GF-D8 (cell line): ENCODE data around the gene ZNF774.
"Not testable (repeated sequence)": the region's sequence is repeated elsewhere in the genome, so short reads cannot be mapped to it uniquely, and the experiment has no call there.

ENCODE experiments used
- DNase-seq: peaks from one replicate; lab custom pipeline; 2025; lab: John Stamatoyannopoulos, UW

The ZNF774 gene

DNA sequence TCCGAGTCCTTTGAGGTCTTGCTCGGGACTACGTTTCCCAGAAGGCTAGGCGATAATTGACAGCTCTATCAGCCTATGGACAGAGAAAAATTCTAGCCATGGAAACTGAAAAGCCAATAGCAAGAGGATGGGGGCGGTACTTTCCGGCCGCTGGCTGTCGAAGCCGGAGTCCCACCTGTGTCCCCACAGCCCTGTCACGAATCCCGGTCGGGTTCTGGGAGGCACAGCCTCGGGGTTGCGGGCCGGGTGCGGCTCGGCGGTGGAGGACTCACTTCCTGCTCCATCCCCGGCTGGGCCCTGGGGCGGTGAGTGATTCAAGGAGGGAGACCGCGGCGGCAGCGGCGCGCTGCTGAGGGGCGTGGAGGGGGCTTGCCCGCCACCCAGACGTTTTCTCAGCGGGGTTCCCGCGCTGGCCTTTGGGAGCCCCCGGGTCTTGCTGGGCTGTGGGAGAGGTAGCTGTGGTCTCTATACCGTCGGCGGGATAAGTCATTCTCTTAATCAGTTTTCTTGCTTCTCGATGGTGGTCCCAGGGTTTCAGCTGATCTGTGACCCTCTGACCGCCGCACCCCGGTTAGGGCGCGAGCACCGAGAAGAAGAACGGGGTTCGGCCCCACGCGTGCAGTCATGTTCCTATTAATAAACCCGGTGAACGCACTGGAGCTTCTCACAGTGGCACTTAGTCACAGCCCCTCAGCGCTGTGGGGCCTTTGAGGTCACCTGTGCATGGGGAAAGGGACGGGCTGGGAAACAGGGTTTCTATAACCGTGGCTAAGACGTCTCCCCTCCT lies at the start of gene ZNF774:
Gene ZNF774 (plus strand): TSS at position 178 of the 787 bp plus-strand sequence. CDS start 2,377 bp downstream, outside the sequence.
- DNase-seq: peak; percentile 65

GRCh38 chr15:90305355-90305754 lies 46.7 kb upstream of the ZNF774 start:
- DNase-seq: not testable (repeated sequence)

DNA sequence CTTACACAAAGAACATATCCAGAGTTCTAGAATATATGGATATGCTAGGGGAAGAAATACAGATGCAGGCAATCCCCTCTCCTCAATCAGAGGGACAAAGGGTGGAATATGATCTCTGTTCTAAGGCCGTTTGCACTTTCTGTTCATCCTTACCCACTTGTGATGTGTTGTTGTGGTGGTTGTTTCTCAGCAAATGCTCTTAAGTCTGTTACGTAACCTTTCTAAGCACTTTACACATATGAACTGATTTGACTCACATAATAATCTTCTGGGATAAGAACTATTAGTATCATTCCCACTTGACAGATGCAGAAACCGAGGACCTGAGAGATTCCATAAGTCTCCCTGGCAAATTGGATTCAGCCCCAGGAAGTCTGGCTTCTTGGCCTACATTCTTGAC lies 46.2 kb upstream of the ZNF774 start:
- no peak for DNase-seq

GRCh38 chr15:90306560-90306959 lies 45.5 kb upstream of the ZNF774 start:
- no peak for DNase-seq

DNA sequence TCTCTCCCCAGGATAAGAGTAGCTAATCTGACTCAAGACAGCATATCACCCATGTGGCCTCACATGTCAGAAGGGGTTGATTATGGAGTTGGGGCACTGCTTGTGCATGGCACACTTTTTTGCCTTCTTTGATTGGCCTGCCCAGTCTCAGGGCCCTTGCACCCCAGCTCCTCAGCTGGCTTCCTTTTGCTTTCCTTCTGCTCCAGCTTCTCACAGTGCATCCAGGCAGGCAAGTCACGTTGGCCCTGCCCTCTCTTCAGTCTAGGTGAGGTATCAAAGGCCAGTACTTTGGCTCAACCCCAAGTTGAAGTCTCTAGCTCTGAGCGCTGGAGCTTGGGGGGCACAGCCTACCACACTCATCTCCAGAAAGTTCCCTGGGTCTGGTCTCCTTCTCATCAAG lies 44.4 kb upstream of the ZNF774 start:
- DNase-seq: no peak

DNA sequence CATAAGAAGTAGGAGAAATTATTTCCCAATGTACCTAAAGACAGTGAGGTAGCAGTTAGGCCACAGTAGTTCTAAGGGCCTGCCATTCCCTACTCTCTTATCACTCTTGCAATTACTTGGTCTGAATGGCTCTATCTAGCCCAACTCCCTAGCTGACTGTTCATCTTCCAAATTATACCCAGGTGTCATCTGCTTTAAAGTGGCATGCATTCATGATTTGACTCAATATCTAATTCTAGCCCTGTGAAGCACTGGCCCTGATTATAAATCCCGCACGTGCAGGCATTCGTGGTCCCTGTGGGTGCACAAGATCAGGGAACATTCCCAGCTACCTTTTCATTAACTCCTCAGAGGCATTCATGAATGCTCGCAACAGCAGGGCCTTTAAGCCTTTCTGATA lies 43.1 kb upstream of the ZNF774 start:
- no peak for DNase-seq

DNA sequence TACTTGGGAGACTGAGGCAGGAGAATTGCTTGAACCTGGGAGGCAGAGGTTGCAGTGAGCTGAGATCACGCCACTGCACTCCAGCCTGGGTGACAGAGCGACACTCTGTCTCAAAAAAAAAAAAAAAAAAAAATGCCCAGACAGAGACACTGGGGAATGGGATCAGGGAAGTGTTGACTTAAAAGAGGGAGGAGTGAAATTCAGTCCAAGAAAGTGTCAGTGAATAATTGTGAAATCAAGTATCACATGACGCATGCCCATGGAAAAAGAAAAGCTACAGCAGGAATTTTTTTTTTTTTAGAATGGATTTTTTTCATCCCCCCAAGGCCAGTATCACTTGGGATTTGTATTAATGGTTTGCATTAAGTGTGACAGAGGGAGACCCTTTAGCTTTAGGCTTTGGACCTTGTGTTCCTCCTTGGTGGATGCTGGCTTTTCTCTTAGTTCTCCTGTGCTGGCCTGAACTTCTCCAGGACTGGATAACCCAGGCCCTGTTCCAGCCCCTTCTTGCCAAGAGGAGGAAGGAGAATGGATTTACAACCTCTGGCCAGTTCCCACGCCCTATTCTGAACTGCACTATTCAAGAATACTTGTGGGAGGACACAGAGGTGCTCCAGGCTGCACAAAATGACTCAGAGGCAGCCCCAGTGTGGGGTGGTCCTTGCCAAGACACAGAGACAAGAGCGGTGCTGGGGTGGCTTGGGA lies 36.7 kb upstream of the ZNF774 start:
- no peak for DNase-seq

DNA sequence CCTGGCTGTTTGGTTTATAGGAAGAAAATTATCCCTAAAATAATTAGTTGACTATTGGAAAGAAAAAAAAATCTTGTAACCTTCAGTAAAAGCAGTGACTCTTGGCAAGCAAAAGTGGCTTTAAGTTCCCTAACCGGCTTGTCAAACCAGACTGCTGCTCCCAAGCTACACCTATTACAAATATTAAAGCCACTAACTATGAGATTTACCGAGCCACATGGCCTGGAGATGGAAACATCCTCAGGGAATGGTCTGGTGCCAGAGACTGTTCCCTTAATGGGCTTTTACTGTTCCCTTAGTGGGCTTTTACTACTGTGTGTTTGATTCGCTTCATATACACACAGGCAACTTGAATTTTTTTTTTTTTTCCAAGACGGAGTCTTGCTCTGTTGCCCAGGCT lies 35.9 kb upstream of the ZNF774 start:
- DNase-seq: no peak

DNA sequence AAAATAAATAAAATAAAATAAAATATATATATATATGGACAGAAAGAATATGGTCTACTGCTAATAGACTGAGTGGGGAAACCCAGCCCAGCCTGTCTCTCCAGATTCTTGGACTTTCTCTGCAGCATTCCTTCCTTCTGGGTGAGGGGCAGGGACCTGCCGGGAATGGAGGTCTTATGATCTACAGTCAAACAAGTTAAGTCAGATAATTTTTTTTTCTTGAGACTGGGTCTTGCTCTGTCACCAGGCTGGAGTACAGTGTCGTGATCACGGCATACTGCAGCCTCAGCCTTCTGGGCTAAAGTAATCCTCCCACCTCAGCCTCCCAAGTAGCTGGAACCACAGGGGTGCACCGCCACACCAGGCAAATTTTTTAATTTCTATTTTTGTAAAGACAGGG lies 33.5 kb upstream of the ZNF774 start:
- DNase-seq: no peak

DNA sequence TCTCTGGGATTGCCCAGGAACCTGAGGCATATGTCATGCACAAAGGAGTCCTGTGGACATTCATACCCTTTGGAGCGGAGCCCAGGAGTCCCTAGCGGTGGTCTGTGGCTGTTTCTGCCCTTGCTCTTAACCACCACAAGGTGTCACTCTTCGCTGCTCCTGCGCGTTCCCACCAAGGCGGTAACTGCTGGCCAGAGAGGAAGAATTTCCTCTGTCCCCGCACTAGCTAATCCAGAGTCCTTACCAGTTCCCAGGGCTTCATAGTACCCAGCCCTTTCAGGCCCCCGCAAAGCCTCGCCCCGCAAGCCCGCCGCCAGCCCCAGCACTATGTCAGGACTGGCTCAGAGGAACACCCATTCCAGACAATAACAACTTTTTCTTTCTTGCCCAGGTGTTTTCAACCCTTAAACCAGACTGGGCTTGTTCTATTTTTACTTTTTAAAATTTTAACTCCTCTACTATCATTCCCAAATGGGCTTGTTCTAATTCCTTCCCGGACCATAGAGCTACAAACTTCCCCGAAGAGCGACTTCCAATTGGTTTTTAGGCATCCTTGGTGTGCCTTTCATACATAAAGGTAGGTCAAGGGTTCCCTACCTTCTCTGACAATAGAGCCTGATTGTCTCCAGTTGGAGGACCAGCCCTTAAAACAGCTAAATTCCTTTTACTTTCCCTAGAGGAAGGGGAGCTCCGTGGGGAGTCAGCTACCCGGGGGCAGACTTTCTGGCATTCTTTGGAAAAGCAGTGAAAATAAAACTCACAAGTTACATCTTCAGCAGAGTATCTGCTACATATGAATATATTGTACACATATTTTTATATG lies 31.8 kb upstream of the ZNF774 start:
- DNase-seq: peak; percentile 22

- no peak for DNase-seq
Observed at GRCh38 chr15:90320885-90321278, 31.2 kb upstream of the ZNF774 start.

DNA sequence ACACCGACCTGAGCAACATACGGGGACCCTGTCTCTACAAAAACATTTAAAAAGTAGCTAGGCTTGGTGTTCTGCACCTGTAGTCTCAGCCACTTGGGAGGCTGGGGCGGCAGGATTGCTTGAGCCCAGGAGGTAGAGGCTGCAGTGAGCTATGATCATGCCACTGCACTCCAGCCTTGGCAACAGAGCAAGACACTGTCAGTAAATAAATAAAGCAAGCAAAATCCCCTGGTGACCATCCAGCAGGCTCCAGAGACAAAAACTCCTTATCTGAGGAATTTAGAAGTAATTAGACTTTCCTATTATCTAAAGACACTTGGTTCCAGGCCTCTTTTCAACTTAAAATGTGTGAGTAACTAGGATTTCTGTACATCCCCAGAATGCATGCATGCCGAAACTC lies 29.5 kb upstream of the ZNF774 start:
- DNase-seq: no peak

DNA sequence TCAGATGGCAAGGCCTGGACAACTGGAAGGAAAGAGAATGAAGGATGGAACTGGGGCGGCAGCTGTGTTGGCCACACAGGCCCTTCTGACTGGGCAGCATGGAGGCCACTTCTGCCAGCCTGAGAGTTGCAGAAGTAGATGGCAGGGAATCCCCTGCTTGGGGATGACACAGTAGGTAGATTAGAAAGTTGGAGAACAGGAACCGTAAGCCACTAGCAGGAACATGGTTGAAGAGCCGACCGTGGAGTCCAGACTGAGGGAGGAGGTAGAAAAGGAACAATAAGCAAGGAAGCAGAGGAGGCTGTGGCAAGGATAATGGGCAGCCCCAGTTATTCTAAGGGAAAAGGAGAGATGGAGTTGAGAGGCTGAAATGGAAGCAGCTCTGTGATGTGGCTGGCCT lies 26.4 kb upstream of the ZNF774 start:
- DNase-seq: no peak

GRCh38 chr15:90326441-90326840 lies 25.6 kb upstream of the ZNF774 start:
- no peak for DNase-seq

DNA sequence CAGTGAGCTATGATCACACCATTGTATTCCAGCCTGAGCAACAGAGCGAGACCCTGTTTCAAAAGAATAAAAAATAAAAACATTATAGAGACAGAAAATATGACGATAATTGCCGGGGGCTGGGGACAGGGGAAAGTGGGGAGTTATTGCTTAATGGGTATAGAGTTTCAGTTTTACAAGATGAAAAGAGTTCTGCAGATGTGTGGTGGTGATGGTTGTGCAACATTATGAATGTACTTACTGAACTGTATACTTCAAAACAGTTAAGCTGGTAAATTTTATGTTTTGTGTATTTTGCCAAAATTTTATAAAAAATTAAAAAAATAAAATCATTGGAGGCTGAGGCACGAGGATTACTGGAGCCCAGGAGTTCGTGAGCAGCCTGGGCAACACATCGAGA lies 24.8 kb upstream of the ZNF774 start:
- peak; percentile 61 for DNase-seq

GRCh38 chr15:90334304-90334731 lies 17.8 kb upstream of the ZNF774 start:
- no peak for DNase-seq

DNA sequence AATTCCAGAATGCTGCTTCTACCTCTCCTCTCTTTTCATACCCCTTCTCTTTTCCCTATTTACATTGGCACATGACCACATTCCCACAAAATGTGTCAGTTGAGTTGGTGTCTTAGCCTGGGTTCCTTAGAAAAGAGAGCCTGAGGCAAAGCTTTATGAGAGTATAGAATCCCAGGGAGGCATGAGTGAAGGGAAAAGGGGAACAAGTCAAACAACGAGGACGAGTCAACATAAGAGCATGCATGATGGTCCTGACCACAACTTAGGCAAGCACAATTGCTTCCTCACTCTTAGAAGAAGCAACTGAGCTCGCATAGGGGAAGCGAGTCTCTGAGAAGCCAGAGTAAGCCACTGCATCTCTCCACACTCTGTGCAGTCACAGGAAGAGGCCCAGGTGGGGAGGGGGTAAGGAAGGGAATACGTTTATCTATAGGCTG lies 15.4 kb upstream of the ZNF774 start:
- peak; percentile 90 for DNase-seq

- peak; percentile 58 for DNase-seq
Observed at GRCh38 chr15:90337256-90337655, 14.8 kb upstream of the ZNF774 start.

GRCh38 chr15:90338532-90338931 lies 13.6 kb upstream of the ZNF774 start:
- no peak for DNase-seq

DNA sequence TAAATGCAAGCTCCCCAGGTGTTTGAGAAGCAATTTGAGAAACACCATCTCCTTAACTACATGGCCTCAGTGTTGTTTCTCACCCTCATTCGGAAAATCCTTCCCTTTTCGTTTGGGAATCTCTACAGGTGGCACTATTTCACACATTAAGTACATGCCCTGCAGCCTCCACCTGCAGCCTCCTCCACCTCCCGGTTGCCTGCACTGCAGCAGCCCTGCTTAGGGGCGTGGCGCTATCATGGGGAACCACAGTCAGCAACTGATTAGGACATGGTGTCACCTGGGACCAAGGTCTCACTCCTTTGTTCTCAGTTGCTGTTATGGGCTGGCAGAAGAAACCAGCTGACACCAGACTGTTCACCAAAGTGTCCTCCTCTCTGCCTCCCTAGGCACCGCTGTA lies 11.7 kb upstream of the ZNF774 start:
- no peak for DNase-seq

DNA sequence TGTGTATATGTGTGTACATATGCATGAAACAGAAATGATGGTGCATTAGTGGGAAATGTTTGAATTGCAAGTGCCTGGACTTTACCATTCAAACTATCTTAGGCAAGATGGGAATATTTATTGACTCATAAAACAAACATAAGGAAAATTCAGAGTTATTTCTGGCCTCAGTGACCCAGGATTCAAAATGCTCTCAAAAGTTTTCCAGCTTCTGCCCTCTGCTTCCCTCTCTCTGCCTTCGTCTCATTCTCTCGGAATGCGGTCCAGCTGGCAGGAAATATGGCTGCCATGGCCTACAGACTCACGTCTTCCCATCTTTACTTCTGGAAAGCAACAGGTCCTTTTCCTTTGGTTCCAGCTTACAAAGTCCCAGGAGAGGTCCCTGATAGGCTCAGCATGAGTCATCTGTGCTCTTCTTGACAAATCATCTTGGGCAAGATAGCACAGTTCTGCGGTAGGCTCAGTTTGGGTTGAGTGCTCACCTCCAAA lies 8.7 kb upstream of the ZNF774 start:
- no peak for DNase-seq

GRCh38 chr15:90344662-90345061 lies 7.4 kb upstream of the ZNF774 start:
- DNase-seq: peak; percentile 18
